ENCODE results near the gene PPY. TPM values are rescaled to one million over a fixed set of nuclear protein-coding genes. Genes with fewer than 3 reads are reported as not detected.
"Not testable (repeated sequence)": the region's sequence is repeated elsewhere in the genome, so short reads cannot be mapped to it uniquely, and the experiment has no call there.

Gene PPY
- total RNA-seq, 1 donor from 2014 or later = not detected

DNA sequence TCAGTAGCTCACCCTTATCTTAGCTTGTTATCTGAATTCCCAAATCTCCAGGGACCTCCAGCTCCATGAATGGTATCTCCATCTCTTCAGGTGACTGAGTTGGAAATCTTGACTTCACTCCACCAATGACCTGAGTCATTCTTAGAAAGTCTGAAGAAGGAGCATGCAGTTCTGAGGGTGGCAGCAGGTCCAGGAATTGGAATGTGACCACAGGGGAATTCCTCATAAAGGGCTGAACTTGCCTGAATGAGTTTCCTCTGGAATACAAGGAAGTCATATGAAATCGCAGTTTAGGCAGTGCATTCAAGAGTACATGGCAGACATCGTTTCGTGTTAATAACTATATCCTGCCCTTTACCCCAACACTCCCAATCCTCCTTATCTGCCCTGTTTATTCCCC, 24.0 kb upstream of the PPY start:
- intact Hi-C loops (cut with micrococcal nuclease) = no loop called here

DNA sequence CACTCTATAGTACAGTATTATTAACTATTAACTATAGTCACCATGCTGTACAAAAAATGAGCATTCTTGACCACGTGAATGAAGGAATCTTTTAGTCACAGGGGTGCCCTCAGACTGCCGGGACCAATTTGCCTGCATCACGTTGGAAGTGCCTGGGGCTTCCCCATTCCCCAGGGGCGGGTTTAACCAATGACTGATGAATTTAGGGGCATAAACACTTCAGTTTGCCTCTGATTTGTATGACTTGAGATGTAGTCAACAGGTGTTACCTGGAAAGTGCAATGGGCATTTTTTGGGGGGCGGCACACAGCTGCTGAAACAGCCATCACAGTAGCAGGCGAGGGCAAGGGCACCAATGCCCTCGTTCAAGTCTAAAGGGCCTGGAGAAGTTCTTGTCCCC, 20.2 kb upstream of the PPY start:
- intact Hi-C loops (cut with micrococcal nuclease) = no loop called here

- intact Hi-C loops (cut with micrococcal nuclease) = no loop called here
Observed at GRCh38 chr17:43961954-43962353, 19.7 kb upstream of the PPY start.

GRCh38 chr17:43961292-43961691, 19.0 kb upstream of the PPY start:
- intact Hi-C loops (cut with micrococcal nuclease) = not testable (repeated sequence)

GRCh38 chr17:43958748-43959352, 16.6 kb upstream of the PPY start:
- intact Hi-C loops (cut with micrococcal nuclease) = no loop called here

DNA sequence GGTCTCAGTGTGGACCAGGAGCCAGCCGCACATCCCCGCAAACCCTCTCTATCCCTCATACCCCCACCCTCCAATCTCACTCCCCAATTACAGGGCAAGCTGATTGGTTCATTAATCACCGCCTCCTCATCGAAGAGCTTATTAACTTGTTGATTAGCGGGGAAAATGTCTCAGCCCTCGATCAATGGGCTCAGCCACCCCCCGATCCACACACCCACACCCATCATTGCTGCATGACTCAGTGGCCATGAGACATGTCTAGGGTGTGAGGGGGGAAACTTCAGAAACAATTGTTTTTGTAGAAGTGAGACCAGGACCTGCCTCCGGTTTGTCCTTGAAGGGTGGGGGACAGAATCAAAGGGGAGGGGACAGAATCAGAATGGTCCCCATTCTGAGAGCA, 13.9 kb upstream of the PPY start:
- intact Hi-C loops (cut with micrococcal nuclease) = no loop called here

GRCh38 chr17:43953746-43954145, 11.5 kb upstream of the PPY start, which contains the start of gene PYY:
Gene PYY, minus strand, starts transcription at chr17:43953940. Its CDS starts 457 bp downstream, at chr17:43953483.
- intact Hi-C loops (cut with micrococcal nuclease) = no loop called here

DNA sequence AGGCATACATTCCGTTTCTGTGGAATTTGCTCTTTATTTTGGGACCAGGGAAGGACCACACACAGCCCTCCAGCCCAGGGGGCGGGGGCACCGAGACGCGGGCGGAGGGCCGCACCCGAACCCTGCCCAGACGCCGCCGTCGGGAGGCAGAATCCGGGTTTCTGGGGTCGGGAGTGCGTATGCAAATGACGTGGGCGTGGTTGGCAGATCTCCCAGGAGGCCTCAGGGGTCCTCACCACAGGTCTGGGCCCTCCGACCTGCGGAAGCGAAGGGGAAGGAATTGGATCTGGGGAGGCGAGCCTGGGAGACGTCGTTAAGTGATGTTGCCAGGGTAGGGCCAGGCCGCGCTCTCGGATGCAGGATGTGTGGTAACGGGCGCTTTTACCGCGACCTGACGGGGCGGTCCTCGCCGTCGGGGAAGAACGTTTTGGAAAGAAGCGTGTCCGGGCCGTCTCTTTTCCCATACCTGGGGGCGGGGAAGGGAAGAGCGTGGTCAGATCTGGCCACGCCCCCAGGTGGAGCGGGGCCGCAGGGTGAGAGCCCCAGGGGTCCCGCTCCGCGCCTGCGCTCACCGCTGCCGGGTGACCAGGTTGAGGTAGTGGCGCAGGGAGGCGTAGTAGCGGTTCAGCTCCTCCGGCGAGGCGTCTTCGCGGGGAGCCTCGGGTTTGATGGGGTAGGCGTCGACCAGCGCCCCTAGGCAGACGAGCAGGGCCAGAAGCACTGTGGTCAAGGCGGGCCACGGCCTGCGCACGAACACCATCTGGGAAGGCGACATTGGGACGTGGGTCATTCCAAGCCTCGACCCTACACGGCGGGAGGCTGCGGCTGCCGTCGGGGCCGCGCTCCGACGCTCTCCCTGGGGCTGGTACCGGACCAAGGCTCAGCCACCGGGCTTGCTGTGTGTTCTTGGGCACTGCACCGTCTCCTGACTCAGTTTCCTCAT, 10.7 kb upstream of the PPY start:
- intact Hi-C loops (cut with micrococcal nuclease) = no loop called here

DNA sequence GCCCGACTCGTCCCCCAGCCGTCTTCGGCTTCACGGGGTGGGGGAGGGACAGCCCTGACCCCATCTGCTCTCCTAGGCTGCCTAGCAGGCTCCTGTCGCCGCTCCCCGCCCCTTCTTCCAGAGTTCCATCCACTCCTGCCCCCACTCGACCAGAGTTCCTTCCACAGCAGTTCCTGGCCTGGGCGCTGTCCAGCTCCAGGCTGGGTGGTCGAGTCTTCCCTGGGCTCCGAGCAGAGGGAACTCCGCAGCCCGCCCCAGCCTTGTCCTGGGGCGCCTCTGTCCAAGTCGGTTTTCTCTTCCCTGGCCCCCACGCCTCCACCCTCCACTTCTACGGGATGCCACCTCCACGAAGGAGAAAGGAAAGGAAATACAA, 10.1 kb upstream of the PPY start:
- intact Hi-C loops (cut with micrococcal nuclease) = no loop called here

- intact Hi-C loops (cut with micrococcal nuclease) = no loop called here
Observed at GRCh38 chr17:43951750-43952149, 9.5 kb upstream of the PPY start.

DNA sequence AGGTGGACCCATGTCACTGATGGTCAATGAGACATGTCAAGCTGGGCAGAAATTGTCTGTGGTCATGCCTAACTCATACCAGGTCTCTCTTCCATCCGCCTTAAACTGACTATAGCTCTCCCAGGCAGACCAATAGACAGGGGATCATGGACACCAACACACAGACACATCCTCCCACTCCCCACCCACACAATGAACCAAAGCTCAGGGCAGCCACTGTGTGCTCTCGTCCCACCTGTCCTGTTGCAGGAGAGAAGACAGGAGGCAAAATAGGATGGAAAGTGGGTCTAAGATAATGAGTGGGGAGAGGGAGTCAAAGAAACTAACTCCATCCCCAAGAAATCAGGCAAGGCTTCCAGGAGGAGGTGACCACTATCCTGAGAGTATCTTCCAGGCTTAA, 8.3 kb upstream of the PPY start:
- intact Hi-C loops (cut with micrococcal nuclease) = no loop called here

- intact Hi-C loops (cut with micrococcal nuclease) = no loop called here
Observed at GRCh38 chr17:43949781-43950180, 7.5 kb upstream of the PPY start.

GRCh38 chr17:43946781-43947180, 4.5 kb upstream of the PPY start:
- intact Hi-C loops (cut with micrococcal nuclease) = no loop called here

DNA sequence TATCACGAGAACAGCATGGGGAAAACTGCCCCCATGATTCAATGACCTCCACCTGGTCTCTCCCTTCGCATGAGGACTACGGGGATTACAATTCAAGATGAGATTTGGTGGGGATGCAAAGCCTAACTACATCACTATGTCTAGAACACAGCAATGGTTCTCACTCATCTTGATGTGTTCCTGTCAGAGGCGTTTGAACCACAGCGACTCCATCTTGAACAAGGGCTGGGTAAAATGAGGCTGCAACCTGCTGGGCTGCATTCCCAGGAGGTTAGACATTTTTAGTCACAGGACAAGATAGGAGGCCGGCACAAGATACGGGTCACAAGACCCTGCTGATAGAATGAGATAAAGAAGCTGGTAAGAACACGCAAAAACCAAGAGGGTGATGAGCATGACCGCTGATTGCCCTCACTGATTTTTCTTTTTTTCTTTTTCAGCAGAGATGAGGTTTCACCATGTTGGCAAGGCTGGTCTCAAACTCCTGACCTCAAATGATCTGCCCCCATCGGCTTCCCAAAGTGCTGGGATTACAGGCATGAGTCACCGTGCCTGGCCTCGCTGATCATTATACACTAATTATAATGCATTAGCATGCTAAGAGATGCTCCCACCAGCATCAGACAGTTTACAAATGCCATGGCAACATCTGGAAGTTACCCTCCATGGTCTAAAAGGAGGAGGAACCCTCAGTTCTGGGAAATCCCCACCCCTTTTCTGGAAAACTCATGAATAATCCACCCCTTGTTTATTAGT, 3.0 kb upstream of the PPY start:
- intact Hi-C loops (cut with micrococcal nuclease) = no loop called here

DNA sequence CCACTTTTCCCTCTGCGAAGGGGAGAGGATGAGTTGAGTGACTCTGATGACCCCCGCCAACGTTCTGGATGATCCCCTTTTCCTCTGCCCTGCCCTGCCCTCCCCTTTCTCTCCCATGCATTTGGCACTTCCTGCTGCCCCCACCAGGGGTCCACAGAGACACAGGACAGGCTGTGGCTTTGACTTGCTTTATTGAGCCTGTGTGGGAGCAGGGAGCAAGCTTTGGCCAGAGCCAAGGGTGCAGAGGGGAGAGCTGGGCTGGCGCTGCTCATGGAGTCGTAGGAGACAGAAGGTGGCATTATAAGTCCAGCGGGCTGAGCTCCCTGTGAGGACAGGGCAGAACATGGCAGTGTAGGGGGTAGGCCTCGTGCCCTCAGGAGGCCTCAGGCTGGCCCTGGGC, 1.6 kb downstream of the PPY start:
- intact Hi-C loops (cut with micrococcal nuclease) = no loop called here

DNA sequence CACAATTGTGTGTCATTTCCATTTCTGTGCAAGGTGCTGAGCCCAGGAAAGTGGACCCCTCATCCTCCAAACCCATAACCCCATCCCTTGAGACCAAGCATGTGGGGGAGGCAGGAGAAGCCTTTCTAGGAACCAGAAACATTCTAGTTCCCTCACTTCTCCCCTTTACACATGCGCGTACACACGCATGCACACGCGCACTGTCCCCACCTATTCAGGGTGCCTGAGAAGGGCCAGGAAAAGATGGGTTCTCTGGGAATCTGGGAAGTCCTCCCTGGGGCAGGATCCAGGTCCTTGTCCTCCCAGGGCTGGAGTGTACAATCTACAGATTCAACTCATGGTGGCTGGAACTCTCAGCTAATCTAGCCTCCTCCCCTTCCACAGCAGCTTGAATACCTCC, 2.4 kb downstream of the PPY start:
- intact Hi-C loops (cut with micrococcal nuclease) = loop anchor here (10.0 kb wide), 1 partner anchor 175 kb away; no protein-coding TSS in a partner anchor

DNA sequence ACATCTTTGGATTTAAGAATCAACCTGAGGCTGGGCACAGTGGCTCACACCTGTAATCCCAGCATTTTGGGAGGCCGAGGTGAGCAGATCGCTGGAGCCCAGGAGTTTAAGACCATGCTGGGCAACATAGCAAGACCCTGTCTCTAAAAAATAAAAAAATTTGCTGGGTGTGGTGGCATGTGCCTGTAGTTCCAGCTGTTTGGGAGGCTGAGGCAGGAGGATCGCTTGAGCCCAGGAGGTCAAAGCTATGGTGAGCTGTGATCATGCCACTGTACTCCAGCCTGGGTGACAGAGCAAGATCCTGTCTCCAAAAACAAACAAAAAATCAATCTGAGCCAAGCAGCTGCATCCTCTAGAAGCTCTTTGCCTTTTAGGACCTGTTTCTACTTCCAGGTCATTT, 2.8 kb downstream of the PPY start:
- intact Hi-C loops (cut with micrococcal nuclease) = loop anchor here (10.0 kb wide), 1 partner anchor 175 kb away; no protein-coding TSS in a partner anchor

DNA sequence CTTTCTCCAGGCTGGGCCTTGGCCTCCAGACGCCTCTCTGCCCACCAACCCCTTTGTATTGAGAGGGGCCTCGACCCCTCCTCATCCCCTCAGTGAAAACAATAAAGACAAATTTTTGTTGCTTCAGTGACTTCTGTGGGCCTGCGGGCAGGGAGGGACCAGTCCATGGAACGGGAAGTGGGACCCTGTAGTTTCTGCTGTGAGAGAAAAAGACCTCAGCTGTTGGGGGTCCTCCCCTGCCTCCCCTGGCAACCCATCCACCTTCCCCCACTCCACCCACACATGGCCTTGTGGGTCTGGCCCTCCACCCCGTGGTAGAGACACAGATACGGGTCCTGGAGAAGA, 3.5 kb downstream of the PPY start:
- intact Hi-C loops (cut with micrococcal nuclease) = loop anchor here (10.0 kb wide), 1 partner anchor 176 kb away; no protein-coding TSS in a partner anchor

DNA sequence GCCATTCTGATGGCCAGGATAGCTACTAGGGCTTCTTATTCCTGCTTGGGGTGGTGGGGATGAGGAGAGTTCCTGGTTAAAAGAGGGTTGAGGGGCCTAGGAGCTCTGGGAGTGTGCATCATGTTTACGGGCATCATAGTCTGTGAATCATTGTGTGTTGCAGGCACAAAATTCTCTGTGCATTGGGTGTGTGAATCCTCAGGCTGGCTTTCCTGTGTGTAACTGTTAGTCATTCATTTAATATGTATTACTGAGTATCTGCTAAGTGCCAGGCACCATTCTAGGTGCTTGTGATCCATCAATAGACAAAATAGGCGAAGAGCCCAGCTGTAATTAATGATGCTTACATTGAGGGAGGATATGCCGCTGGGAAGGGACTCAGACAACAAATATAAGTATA, 5.8 kb downstream of the PPY start:
- intact Hi-C loops (cut with micrococcal nuclease) = loop anchor here (10.0 kb wide), 1 partner anchor 178 kb away; no protein-coding TSS in a partner anchor

DNA sequence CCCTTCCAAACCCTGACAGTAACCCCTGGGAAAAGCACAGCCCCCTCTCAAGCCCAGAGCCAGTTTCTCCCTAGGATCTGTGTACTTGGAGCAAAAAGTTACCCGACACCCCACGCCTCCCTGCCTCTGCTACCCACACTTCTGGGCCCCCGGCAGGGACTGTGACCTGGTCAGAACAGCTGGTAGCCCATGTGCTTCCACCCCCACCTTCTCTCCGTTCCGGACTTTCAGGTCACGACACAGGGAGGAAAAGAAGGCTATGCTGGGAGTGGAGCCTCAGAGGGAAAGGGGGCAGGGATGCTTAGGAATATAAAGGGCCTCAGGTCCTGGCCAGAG, 6.4 kb downstream of the PPY start:
- intact Hi-C loops (cut with micrococcal nuclease) = loop anchor here (10.0 kb wide), 1 partner anchor 179 kb away; no protein-coding TSS in a partner anchor

DNA sequence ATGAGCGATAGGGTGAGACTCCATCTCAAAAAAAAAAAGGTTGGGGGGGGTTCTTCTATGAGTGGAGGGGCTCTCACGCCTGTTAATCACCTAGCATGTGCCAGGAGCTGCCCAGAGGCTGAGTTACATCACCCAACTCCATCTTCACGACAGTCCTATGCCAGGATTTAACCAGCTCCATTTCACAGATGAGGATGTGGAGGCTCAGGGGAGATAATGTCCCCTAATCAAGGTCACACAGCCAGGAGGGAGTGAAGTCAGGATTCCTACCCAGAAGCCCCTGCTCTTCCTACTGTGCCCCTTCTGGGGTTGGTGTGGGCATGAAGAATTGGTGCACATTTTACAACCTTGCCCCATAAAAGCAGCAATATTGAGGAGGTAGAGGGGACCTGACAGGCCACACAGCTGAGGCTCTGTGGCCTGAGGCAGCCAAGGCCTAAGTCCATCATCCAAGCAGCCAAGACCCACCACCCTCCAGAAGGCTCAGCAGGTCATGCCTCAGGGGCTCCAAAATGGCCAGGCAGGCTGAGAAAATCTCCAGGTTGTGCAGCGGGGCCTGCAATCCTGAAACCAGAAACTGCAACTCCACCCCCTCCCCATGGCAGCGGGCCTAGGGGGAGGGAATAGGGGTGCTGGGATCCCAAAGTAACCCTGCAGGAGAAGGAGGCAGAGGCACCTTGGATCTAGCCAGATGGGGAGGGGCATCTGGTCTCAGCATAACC, 6.9 kb downstream of the PPY start:
- intact Hi-C loops (cut with micrococcal nuclease) = loop anchor here (10.0 kb wide), 1 partner anchor 179 kb away; no protein-coding TSS in a partner anchor
